ENCODE results near the gene GEMIN7.

DNA sequence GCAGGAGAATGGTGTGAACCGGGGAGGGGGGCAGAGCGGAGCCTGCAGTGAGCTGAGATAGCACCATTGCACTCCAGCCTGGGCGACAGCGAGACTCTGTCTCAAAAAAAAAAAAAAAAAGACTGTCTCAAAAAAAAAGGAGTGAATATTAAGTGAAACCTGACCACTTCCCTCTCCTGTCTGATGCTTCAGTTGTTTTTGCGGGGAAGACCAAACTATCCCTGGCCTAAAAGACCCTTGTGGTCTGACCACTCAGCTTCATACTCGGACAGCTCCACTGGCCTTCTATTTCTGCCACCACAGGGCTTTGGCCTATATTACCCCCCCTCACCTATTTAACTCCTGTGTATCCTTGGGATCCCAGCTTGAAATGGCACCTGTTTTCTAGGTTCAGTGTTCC is 37.9 kb upstream of the GEMIN7 start:
- TF ChIP-seq, protein P1, sequence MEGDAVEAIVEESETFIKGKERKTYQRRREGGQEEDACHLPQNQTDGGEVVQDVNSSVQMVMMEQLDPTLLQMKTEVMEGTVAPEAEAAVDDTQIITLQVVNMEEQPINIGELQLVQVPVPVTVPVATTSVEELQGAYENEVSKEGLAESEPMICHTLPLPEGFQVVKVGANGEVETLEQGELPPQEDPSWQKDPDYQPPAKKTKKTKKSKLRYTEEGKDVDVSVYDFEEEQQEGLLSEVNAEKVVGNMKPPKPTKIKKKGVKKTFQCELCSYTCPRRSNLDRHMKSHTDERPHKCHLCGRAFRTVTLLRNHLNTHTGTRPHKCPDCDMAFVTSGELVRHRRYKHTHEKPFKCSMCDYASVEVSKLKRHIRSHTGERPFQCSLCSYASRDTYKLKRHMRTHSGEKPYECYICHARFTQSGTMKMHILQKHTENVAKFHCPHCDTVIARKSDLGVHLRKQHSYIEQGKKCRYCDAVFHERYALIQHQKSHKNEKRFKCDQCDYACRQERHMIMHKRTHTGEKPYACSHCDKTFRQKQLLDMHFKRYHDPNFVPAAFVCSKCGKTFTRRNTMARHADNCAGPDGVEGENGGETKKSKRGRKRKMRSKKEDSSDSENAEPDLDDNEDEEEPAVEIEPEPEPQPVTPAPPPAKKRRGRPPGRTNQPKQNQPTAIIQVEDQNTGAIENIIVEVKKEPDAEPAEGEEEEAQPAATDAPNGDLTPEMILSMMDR (IDR thresholded peaks at IDR 0.05; ENCODE audit: low read depth, low read length): no peak
- no peak for TF ChIP-seq EZH2phosphoT487 (IDR thresholded peaks at IDR 0.05; ENCODE audit: low read depth)
